ENCODE results near the gene TMEM51.

TMEM51 gene

GRCh38 chr1:15178571-15179484 lies 25.3 kb downstream of the TMEM51 start:
- peak; percentile 26 for DNase-seq

- no peak for DNase-seq
Observed at GRCh38 chr1:15179485-15179883, 25.9 kb downstream of the TMEM51 start.

GRCh38 chr1:15180189-15180588 lies 26.6 kb downstream of the TMEM51 start:
- DNase-seq, result no peak

DNA sequence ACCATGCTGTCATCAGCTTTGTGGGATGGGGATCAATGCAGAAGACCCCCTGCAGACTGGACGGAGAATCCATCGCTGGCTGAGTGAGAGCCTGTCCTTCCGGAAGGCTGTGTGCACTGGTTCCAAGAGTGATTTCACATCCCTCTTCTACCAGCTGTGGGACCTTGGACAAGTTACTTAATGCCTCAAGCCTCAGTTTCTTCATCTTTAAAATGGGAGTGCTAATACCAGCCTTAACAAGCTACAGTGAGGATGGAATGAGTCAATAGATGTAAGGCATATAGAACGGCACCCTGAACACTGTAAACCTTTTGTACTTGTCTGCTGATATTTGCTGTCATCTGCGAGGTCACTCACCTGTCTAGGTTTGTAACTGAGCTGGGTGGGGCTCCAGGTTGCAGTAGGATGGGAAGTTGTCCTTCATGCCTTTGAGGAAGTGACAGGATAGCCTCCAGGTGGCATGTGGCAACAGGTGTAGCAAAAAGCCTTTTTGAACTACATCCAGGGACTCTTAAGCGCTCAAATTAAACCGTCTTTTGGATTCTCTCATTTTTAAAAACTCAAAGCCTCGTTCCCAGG lies 27.5 kb downstream of the TMEM51 start:
- no peak for DNase-seq

DNA sequence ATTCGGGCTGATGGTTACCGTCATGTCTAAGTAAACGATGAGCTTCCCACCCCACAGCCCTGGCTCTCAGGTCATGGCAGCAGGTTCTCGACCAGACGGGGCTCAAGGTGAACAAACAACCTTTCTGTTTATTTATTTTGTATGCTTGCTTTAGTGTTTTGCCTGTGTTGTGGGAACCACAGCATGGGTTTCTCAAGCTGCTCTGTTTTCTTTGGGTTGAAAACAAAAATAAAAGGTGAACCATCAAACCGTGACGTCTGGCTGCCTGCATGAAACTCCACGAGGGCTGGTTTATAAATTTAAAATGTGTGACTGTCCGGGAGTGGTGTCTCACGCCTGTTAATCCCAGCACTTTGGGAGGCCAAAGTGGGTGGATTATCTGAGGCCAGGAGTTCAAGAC lies 28.0 kb downstream of the TMEM51 start:
- DNase-seq, result no peak

DNA sequence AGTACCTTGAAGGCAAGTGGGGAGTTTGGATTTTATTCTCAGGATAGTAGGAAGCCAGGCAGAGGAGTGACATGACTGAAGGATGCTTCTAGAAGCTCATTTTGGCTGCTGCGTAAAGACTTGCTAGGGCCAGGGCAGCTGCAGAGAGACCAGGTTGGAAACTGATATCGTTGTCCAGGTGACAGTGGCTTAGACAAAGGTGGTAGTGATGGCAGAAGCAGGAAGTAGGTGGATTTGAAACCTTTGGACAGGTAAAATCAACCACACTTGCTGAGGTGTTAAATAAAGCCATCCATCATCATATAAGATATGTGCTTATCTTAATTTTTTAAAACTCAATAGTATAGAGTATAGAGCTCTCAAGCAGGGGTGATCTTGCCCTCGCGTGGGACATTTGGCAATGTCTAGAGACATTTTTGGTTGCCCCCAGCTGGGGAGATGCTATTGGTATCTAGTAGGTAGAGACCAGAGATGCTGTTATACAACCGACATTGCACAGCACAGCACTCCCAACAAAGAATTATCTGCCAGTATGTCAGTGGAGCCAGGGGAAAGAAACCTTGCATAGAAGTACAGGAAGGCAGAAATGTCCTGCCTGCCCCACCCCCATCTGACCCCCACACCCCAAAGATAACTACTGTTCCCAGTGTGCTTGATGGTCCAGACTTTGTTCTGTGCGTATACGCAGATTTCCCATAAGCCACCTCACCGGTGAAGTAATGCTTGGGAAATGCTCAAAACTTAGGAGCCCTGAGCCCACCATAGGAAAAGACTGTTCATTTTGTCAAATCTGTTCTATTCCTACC lies 31.1 kb downstream of the TMEM51 start:
- DNase-seq, result no peak

DNA sequence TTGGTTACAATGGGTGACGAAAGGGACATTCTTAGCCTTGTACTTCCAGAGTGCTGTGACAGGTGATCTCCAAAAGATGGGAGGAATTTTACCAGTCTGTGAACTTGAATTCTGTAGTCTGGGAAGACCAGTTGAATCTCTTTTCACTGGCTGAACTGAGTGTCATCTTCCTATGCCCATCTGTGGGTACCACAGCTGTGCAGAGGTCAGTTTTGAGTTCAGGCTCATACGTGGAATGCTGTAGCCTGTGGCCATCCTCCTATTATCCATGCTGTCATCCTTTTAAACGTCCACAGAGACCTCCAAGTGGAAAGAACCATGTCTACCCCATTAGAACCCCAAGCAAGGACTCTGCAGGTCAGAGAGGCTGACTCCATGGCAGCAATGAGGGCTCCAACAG lies 32.1 kb downstream of the TMEM51 start:
- no peak for DNase-seq

DNA sequence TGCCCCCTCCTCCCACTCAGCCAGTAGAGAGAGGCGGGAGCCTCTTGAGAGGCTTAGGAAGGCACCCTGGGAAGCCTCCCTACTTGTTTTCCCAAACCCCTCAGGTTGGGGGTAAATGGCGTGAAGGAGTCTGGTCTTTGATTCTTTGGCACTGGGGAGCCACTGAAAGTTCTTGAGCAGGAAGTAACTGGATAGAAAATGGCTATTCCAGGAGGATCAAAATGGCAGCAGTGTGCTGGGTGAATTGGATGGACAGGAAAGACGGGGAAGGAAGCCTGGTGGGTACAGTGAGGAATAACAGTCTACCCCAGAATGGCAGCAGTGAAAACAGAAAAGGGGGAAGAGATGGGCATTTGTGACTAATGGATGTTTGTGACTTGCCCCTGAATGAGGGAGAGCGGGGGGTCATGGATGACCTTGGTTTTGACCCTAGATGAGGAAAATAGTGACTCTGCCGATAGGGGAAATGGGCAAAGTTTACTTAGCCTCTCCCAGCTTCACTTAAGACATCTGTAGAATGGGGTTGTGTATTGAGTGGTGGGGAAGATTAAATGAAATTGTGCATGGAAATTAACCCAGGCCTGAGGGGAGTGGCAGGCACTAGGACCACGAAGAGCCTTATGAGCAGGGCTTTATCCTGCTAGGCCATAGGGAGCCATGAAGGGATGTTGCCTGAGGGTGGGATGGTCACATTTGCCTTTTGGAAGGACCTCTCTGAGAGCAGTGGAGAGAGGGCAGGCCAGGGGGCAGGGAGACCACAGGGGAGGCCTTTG lies 32.7 kb downstream of the TMEM51 start:
- DNase-seq, result no peak

GRCh38 chr1:15186846-15187151 lies 33.3 kb downstream of the TMEM51 start:
- DNase-seq, result no peak

- no peak for DNase-seq
Observed at GRCh38 chr1:15187175-15188129, 33.9 kb downstream of the TMEM51 start.

DNA sequence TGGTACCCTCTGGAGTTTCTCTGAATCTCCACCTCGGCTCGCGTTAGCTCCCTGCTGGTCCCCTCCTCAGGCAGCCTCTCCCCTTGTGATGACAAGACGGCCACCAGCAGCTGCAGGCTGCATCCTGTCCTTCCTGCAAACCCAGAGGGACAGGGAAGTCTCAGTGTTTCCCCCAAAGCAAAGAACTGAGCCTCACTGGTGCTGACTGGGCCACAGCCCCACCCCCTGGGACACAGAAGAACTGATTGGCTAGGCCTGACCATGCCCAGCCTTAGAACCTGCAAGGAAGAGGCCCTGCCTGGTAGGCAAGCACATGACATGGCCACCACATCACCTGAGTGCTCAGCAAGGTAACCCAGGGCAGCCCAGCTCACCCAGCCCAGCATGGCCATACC lies 34.6 kb downstream of the TMEM51 start:
- DNase-seq, result no peak

DNA sequence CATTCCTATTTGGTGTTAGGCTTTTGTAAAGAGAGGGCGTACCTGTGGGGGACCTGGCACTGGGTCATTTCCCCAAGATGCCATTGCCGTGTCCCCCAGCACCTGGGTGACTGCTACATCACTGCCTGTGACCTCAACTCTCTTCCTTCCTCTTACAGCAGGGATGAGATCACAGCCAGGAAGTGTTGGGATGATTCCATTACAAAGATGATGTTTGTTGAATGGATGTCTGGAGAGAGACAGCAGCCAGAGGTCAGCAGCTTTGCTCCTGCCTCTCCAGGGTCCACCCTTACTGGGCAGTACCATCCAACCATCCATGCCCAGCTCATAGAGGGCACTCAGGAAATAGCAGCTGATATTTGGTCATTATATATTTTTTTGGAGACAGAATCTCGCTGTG lies 35.1 kb downstream of the TMEM51 start:
- DNase-seq, result no peak

DNA sequence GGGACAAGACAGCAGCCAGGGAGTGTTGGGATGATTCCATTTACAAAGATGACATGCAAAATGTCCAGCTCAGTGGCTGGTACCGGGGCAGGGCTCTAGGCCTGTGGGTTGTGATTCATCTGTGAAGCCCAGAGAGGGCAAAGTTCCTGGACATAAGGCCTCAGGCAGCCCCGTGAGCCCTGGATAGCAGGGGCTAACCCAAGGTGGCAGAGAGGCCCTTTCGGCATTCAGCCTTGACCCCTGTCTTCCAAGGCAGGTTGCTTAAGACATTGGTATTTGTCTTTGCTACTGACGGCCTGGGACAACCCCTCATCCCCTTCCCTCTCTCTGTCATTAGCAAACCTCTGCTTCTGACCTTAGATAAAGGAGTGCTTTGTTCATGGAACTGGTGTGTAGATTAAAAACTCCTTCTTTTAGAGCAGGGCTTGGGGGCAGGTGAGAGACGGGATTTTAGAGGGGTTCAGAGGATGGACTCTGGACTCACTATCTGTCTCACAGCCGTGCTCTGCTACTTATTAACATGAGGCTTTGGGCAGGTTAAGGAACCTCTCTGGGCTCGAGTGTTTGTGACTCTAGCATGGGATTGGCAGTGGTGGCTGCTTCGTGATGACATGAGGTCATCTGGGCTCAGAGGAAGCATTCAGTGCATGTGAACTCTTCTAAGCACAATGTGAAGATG lies 36.3 kb downstream of the TMEM51 start:
- no peak for DNase-seq

DNA sequence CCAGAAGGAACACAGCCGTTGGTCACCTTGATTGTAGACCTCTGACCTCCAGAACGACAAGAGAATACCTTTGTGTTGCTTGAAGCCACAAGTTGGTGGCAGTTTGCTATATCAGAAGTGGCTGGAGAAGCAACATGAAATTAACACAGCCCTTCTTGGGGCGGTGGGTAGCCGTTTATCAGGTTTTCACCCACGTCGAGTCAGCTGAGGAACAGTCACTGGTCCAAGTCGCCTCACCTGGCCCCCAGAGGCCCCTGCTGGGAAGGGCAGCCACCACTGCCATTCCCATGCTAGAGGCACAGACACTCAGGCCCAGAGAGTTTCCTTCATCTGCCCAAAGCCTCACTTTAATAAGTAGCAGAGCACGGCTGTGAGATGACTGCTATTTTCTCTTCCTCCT lies 37.7 kb downstream of the TMEM51 start:
- DNase-seq, result no peak

DNA sequence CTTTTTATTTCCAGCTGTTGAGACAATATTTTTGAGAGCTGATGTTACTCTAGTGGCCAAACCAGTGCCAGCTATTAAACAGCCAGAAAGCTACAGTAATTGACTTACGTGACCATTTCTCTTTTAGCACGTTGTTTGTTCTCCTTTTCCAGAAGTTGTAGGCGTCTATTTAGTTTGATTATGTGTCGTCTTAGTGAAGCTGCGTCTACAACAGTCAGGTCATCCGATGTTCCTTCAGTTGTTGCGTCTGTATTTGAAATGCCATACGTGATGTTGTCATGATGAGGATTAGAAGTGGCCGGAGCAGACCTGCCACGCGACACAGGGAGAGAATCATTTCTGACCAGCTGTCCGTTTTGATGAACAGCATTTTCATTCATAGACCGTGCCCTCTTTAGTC lies 38.2 kb downstream of the TMEM51 start:
- DNase-seq, result no peak

DNA sequence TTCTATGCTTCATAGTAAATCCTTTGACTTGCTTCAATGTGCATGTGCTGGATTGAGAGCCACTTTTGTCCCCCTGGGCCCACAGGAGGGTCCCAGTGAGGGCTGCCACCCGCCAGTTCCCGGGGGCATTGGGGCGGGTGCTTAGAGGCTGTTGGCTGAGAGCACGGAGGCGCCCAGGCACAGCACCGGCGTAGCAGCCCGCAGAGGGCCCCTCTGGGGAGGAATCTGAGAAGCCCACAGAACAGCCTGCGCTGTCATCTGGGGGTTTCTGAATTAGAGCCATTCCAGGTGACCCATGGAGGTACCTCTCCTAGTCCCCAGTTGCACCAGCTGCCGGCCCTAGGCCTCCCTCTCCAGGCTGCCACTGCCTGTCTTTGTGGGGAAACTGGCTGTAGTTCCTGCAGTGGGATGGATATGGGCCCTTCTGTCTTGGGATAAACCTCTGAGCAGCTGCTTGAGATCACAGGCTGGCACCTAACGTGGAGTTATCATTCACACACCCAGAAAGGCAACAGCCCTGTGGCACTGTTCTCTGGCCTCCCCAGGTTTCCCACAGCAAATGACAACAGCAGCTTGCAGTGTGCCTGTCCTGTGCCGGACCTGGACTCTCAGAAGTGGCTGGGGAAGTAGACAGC lies 39.5 kb downstream of the TMEM51 start:
- DNase-seq, result no peak

- DNase-seq, result no peak
Observed at GRCh38 chr1:15195420-15196052, 42.0 kb downstream of the TMEM51 start.

DNA sequence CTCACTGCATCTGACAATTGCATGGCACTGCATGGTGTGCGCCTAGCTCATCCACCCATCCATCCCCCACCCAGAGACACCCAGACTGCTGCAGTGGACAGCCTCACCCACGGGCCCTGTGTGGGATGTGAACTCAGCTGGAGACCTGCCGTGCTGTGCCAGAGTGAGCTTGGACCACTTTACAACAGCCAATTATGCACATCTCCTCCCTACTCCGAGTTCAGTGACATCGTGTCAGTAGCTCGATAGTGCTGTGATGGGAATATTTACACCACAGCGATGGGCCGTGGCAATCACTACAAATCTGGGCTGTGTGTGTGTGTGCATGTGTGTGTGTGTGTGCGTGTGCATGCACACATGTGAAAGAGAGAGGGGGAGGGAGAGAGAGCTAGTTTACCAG lies 42.5 kb downstream of the TMEM51 start:
- no peak for DNase-seq

GRCh38 chr1:15196807-15197530 lies 43.4 kb downstream of the TMEM51 start:
- DNase-seq, result no peak
